HG03159 (cell line): Measurements from ENCODE around the gene EME2.
A peak's percentile ranks its signal among the peaks of the same experiment; 100 is the strongest.

Experiments used
- ATAC-seq: cut with Tn5 transposase; IDR thresholded peaks from one replicate; pipeline ENCODE4 v1.9.1; 2021; ENCODE audit warnings: mild to moderate bottlenecking, moderate library complexity; ENCODE audit not compliant: unreplicated experiment

EME2 gene

DNA sequence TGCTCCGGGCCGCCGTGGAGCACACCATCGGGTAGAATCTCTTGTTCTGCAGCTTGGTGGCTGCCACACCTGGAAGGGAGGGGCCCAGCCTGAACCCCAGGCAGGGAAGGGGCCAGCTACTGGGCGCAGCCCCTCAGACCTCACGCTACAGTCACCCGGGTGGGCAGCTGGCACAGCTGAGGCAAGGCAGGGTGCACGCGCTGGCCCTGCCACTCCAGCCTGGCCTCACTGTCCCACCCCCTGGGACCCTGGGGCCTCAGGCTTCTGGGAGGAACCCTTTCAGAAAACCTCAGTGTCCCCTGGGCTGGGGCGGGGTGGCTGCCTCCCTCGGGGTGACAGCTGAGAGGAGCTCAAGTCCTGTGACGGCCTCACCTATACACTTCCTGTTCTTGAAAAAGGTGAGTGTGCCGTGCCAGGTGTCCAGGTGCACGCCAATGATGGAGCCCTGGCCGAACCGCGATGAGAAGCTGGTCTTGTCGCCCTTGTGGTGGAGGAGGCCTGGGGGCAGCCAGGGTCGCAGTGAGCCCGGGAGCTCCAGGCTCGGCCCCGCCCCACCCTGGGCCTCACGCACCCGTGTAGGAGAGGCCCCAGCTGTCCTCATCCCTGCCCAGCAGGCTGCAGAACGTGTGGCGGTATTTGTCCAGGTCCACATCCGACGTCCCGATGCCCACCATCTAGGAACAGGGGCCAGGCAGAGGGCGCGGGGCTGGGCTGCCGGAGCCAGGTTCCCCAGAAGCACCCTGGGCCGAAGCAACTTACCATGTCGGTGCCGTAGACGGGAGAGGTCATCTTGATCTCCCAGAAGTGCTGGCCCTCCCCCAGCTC lies 5.0 kb downstream of the EME2 start:
- ATAC-seq = no peak

DNA sequence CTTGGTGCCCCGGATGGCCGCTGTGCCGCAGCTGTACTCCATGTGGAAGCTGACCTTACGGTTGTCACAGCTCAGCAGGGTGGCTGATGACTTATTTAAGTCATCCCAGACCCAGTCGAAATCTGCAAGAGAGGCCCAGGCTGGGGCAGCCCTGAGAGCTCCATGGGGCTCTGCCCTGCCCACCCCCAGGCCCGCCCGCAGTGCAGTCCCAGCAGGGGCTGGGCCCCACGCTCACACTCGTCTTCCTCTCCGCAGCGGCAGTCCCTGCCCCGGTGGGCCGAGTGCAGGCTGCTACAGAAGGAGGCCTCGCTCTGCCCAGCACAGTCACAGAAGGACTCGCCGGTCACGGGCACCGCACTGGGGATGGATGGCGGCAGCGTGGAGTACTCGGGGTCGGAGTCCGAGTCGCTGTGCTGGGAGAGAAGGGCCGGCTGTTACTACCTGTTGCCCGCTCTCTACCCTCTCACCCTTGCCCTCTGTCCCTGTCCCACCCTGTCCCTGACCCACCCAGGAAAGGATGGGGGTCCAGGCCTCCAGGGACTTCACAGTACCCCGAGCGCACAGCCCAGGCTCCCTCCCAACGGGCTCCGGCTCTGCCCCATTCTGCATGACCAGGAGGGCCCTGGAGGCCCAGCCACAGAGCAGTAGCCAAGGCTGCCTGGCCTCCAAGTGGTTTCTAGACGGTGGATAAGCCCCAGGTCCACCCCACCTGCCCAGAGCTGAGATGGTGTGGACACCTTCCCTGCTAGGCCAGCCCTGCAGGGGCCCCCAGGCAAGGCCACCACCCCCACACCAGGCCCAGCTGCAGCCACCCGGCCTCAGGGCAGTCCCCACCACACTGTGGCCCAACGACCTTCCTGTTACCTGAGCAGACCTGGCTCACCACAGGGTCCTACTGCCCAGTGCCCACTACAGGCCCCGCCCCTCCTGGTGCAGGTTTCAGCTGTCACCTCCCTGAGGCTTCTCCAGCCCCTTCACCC lies 5.9 kb downstream of the EME2 start:
- no peak for ATAC-seq

DNA sequence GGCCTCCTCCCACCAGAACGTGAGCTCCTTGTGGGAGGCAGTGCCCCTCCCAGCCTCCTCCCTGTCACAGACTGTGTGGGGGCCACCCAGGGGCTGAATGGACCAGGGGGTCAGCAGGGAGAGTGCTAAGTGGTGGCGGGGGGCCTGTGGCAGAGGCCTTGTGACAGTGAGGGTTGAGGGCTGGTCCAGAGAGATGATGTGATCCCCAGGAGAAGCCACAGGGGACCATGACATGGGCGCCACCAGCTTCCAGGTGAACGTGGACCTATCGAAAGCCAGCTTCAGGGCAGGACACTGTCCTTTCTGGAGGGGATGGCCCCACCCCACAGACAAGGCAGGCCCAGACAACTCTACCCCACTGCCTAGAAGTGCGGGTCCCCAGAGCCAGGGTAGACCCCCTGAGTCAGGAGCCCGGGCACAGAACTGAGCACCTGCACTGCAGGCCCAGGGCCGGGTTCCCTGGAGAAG lies 6.7 kb downstream of the EME2 start:
- ATAC-seq = no peak

DNA sequence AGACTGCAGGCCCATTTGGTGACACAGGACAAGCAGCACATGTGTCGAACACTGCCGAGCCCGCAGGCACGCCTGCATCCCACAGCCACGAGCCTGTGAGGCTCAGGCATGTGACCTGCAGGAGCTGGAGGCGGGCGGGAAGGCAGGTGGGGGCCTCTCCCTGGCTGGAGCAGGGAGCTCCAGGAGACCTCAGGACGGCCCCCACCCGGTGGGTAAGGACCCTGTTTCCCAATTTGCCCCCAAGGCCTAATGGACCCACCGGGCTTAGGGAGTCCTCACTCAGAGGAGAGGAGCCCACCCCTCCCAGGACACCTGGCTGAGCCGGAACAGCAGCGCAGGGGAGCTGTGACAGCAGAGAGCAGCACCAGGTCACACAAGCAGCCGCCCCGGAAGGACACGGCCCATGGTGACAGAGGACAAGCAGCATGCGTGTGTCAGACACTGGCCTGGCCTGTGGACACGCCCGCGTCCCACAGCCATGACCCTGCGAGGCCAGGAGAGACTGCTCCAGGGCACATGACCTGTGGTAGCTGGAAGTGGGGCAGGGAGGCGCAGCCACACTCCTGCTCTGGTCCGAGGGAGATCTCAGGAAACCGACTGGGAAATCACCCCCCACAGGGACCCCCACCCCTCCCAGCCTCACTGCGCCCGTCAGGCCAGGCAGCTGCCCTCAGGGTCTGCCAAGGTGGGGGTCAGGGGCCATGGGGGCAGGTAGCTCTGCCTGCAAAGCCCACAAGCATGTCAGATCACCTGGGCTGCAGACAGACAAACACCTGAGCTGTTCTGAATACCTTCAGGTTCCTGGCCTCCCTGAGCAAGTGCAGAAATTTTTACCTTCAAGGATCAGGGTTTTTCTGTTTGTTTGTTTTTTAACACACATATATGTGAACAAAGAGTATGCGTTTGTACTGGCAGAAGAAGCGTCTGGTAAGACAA lies 7.4 kb downstream of the EME2 start:
- no peak for ATAC-seq

DNA sequence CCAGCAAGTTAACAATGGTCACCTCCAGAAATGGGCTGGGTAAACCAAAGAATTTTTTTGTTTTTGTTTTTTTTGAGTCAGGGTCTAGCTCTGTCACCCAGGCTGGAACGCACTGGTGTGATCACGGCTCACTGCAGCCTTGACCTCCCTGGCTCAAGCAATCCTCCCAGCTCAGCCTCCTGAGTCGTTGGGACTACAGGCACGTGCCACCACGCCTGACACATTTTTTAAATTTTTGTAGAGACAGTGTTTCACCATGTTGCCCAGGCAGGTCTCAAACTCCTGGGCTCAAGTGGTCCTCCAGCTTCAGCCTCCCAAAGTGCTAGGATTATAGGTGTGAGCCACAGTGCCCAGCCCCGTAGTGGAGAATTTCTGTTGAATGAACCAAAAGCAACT lies 8.1 kb downstream of the EME2 start:
- no peak for ATAC-seq

DNA sequence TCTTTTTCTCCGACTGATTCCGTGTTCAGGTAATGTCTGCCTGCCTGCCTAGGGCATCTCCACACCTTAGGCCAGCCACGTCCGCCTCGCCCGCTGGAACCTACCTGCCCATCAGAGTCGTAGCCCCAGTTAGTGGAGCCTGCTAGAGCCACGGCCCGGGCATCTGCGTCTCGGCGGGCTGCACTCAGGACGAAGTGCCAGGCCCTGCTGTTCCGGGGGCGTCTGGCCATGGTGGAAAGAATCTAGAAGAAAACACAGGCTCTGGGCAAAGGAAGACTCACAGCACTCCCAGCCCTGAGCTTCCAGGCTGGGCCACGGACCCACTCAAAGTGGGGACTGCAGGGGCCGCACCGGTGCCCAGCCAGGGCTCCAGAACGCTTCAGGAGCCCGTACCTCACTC lies 8.6 kb downstream of the EME2 start:
- no peak for ATAC-seq

DNA sequence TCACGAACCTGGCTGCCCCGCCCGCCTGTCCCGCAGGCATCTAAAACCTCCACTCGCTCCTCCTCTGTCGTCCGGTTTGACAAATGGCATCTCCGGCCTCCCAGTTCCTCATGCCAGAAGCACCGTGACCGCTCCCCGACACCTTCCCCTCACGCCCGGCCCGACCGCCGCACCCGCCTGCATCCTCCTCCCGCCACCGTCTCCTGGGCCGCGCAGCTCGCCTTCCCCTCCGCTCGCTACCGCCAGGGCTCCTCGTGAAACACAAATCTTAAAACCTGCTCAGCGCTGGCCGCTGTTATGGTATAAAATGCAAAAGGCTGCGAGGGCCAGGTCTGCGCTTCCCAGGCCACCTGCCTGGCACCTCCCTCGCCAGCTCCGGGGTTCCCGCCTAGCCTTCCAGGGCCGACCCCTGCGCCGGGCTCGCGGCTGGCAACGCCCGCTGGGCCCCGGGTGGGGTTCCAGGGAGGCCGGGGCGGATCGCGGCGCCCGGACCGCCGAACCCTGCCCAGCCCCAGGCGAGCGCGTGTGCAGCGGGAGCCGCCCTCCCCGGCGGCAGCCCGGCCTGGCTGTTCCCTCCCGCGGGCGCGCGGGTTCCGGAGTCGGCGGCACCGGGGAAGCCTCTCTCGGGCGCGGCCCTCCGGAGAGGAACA lies 9.3 kb downstream of the EME2 start:
- peak; percentile 9 for ATAC-seq

DNA sequence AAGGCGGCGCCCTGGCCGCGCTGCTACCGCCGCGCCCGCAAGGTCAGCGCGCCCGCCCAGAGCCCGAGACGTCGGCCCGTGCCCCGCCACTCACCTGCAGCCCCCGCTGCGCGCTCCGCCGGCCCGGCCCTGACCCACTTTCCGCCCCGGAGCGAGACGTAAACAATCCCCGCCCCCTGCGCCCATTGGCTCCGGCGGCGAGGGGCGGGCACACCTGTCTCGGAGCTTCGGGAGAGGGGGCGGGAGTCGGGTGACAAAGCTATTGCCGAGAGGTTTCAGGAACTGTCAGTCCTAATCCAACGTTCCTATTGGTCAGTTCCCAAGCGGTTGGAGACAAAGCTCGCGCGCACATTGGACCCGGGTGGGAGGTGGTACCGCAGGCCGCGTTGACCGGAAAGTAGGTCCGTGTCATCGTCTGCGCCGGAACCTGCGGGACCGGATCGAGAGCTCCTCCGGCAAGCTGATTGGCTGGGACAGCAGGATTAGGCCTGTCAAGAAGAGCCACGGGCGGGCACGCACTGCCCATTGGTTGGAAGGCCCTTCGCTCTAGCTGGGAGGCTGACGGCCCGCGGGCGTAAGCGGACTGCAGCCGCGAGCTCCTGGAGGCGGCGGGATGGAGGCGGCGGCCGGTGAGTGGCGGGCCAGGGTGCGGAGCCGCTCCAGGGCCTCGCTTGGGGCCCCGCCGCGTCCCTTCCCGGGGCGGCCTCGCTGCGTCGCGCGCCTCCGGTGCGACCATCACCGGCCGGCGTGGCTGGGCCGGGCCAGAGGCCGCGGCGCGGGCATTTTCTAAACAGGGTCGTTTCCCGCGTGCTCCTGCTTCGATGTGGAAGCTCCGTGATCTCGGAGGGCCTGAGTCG lies 10.0 kb downstream of the EME2 start, which contains the start of the genes NUBP2 and SPSB3:
NUBP2 (plus strand) TSS at position 553 of the 857 bp plus-strand sequence; CDS start at position 614, 61 bp downstream.
SPSB3 (minus strand) TSS at position 164 of the 857 bp plus-strand sequence. CDS start 1,088 bp downstream, outside the sequence.
- ATAC-seq = peak; percentile 87

DNA sequence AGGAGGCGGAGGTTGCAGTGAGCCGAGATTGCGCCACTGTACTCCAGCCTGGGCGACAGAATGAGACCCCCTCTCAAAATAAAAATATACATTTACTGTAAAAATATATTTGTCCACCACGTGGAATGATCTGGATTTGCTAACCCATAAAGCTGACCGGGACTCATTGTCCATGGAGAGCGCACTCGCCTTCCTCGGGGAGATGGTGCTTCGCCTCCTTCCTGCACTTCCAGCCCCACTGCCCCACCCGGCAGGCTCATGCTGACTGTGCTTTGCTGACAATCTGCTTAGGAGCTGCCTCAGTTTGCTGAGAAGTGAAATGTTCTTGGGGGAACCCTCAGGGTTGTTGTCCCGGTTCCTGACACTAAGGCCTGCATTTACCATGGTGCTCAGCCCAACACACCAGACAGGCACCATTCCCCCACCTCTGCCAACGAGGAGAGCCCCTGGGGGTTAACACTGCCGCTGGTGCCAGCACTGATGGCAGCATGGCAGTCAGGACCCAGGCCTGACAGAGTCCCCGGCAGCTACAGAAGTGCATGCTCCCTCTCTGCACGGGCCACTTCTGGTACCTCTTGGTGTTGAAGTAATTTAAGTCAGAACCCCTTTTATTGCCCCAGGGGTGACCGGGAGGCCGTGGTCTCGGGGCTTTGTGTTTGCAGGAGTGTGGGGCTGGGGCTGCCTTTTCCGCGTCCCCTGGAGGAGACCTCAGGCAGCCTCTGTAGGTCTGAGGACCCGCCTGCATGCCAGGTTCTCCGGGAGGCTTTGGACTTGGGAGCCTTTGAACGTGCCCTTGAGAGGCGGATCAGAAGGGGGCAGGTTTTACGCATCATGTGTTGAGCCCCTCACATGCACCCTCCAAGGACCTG lies 12.6 kb downstream of the EME2 start:
- no peak for ATAC-seq

DNA sequence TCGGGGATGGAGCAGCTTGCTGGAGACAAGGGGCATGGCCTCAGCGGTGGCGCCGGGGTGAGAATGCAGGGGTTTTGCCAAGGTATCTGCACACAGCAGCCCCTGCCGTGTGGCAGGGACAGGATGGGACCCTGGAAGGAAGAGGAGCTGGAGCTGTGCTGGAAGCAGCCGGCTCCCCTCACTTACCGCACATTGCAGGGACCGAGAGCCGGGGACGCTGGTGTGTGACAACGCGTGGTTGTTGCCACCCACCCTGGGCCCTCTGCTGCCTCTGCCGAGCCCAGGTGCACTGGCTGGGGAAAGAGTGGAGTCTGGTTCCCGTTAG lies 13.2 kb downstream of the EME2 start:
- ATAC-seq = no peak

DNA sequence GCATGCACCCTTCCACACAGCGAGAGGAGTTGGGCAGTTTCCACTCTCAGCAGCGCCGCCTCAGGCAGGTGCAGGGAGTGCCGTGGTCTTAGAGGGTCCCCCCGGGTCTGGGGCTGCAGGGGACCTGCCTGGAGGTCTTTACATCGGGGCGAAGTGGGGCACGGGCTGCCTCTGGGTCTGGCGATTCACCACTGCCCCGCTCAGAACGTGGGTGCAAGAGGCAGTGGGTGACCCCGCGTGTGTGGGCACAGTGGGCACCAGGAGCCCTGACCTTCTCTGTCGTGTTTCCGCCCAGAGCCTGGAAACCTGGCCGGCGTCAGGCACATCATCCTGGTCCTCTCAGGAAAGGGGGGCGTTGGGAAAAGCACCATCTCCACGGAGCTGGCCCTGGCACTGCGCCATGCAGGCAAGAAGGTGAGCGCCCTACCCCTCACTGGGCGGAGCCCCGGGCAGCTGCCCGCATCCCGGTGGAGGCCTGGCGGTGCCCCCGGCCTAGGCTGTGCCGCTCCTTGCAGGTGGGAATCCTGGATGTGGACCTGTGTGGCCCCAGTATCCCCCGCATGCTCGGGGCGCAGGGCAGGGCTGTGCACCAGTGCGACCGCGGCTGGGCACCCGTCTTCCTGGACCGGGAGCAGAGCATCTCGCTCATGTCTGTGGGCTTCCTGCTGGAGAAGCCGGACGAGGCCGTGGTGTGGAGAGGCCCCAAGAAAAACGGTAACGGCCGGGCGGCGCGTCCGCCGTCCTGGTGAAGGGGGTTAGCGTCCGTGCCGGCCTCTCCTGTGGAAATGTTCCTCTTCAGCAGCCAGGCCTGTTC lies 13.8 kb downstream of the EME2 start:
- no peak for ATAC-seq

DNA sequence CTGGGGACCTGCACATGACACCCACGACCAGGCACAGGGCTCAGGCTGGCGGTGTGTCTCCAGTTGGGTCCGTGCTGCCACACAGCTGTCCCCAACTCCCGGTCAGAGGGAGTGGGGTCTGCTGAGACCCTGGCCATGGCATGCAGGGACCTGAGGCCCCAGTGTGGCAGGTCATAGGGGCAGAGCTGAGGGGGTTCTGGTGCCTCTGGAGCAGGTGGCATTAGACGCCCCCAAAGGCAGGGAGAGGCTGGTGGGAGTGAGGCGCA lies 14.4 kb downstream of the EME2 start:
- ATAC-seq = no peak

DNA sequence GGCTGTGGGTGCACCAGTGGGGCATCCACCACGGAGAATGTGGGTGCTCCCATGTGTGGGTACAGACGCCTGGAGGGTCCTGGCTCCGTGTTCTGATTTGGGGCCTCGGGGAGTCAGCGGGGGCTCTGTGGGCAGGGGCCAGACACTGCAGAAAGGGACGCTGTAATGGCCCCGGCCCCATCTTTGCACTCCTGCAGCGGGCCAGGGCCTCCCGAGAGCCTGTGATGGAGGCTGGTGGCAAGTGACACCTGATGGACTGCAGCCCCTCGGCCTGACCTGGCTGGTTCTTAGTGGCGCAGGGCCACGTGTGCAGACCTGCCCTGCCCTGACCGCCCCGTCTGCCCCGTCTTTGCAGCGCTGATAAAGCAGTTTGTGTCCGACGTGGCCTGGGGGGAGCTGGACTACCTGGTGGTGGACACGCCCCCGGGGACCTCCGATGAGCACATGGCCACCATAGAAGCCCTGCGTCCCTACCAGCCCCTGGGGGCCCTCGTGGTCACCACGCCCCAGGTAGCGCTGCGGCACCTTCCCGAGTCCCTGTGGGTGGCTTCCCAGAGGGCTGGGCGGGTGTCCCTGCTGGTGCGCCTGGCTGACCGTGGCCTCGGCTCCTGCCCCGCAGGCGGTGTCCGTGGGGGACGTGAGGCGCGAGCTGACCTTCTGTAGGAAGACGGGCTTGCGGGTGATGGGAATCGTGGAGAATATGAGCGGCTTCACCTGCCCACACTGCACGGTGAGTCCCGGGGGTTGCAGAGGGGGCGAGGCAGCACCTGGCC lies 14.9 kb downstream of the EME2 start:
- no peak for ATAC-seq

DNA sequence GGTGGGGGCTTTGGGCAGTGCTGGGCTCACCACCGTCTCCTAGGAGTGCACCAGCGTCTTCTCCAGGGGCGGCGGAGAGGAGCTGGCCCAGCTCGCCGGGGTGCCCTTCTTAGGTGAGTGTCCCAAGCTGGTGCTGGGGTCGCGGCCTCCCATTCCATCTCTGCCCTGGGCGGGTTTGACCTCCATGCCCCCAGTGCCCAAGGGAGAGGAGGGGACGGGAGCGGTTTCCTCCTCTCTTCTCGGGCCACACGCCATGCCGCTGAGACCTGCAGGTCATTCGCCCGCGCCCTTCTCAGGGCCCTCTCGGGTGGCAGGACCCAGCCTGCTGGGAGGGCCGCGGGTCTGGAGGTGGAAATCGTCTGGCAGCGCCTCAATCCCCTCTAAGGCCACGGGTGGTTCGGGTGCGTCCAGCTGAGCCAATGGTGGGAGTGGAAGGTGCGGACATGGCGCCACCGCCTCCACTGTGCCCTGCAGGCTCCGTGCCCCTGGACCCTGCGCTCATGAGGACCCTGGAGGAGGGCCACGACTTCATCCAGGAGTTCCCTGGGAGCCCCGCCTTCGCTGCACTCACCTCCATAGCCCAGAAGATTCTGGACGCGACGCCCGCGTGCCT lies 15.6 kb downstream of the EME2 start:
- no peak for ATAC-seq

DNA sequence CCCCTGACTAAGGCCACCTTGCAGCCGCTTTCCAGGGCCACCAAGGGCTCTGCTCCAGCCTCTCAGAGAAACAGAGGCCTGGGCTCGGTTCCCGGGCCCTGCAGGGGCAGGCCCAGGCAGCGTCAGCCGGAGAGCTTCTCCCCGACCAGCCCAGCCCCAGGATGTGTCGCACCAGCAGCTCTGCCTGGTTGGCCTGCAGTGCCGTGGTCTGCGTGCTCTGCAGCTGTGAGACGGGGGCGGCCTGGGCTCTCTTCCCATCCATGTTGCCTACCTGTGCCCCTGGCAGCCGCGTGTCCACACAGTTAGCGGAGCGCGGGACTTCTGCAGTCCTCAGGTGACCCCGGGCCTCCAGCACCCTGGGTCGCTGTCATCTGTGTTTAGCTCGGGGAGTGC lies 16.1 kb downstream of the EME2 start:
- ATAC-seq = no peak

DNA sequence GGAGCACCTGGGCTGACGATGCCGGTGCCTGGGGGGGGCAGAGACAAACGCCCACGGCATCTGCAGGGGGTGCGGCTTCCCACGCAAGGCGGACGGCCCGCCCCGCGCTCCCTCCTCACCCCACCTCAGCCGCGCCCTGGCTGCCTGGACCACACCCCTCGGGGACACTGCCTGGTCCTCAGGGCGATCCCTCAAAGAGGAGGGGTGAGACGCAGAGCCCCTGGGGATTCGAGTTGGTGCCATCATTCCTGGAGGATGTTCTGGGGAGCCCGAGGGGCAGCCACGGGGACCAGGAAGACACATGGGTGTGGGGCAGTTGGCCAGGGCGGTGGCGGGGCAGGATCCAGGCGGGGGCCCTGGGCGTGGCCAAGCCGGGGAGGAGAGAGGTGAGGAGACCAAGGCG lies 17.0 kb downstream of the EME2 start:
- no peak for ATAC-seq

DNA sequence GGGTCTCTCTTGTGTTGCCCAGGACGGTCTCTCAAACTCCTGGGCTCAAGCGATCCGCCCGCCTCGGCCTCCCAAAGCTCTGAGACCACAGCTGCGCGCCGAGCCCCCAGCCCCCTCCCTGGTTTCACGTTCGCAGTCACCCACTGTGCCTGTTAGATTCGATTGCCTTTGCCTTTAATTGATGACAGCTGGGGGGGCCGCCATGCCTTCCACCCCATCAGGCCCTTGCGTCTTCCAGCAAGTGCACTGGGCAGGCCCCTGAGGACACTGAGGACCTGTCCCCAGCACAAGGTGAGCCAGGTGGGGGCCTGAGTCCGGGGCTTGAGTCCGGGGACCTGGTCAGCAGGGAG lies 17.6 kb downstream of the EME2 start:
- ATAC-seq = no peak
